Forelimb muscle (tissue), 1 donor: ENCODE results near the gene ZNF559. TPM values are rescaled to one million over a fixed set of nuclear protein-coding genes. Genes with fewer than 3 reads are reported as not detected.

Experiments
- DNase-seq: peaks from one replicate; pipeline ENCODE4 v3.0.0-alpha.2; 2013; ENCODE audit warnings: low read depth
- polyA plus RNA-seq: library from polyadenylated mRNA; unstranded; fragments of 120-200 nt; gene quantifications from one replicate; pipeline ENCODE4 v1.2.1, GENCODE V29; 2013; ENCODE audit not compliant: insufficient read length

The ZNF559 gene
- polyA plus RNA-seq, 1 donor: 25.6 TPM

DNA sequence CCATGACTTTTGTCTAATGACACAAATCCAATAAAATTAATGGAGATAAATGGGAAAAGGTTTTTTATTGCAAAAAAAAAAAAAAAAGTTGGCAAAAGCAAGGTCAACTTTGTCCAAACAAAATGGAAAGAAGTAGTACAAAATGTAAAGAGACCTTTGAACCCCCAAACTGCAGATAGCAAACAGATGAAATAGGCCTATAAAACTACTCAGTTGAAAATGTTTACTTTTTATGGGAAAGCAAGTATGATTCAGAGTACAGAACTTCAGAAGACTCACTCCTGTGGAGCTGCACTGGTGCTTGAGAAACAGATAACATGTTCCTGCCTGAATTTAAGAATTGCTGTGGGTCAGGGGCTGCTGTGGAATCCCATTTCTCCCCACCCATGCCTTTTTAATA is 29.0 kb downstream of the ZNF559 start:
- no peak for DNase-seq

GRCh38 chr19:9354651-9355050 is 30.7 kb downstream of the ZNF559 start:
- DNase-seq: no peak

DNA sequence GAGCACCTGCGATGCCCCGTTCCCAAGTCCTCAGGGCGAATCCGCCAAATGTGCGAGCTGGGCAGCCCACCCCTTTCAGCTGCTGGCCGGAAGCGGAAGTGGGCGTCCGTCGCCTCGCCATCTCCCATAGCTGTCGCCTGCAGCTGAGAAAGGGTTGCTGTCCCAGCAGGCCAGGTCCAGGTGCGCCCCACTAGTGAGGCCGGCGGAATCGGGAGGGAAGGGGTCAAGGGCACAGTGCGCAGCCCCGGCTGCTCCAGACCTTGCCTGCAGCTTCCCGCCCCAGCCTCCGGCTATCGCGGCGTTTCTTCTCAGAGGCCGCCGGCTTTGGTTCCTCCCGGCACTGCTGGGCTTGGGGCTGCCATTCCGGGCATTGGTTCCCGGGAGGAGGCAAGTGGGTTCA is 38.9 kb downstream of the ZNF559 start, which contains the start of gene ZNF177:
TSS of gene ZNF177 (plus strand) at position 109 of the 400 bp plus-strand sequence. CDS start 15,299 bp downstream, outside the sequence.
- DNase-seq: no peak

GRCh38 chr19:9370738-9371619 is 47.0 kb downstream of the ZNF559 start:
- no peak for DNase-seq

DNA sequence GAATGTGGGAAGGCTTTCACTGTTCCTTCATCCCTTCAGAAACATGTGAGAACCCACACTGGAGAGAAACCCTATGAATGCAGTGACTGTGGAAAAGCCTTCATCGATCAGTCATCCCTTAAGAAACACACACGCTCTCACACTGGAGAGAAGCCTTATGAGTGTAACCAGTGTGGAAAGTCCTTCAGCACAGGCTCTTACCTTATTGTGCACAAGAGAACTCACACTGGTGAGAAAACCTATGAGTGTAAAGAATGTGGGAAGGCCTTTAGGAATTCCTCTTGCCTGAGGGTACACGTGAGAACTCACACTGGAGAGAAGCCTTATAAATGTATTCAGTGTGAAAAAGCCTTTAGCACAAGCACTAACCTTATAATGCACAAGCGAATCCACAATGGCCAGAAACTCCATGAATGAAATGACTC is 57.4 kb downstream of the ZNF559 start:
- no peak for DNase-seq

Other genes starting within 250 kb of the ZNF559 start
- gene OR1M1, start 237.1 kb upstream of the ZNF559 start, polyA plus RNA-seq: not detected
- 0.08 TPM for gene OR7G2, start 216.7 kb upstream of the ZNF559 start, polyA plus RNA-seq
- not detected for gene OR7G1, start 208.4 kb upstream of the ZNF559 start, polyA plus RNA-seq
- not detected for gene OR7G3, start 197.2 kb upstream of the ZNF559 start, polyA plus RNA-seq
- 17.4 TPM for gene ZNF317, start 183.8 kb upstream of the ZNF559 start, polyA plus RNA-seq
- gene OR7D2, start 145.2 kb upstream of the ZNF559 start, polyA plus RNA-seq: 0.04 TPM
- not detected for gene OR7D4, start 104.6 kb upstream of the ZNF559 start, polyA plus RNA-seq
- gene OR7E24, start 73.2 kb upstream of the ZNF559 start, polyA plus RNA-seq: not detected
- gene ZNF699, start 14.3 kb upstream of the ZNF559 start, polyA plus RNA-seq: 2.8 TPM
- 5.5 TPM for gene ZNF177, start 38.8 kb downstream of the ZNF559 start, polyA plus RNA-seq
- 21.7 TPM for gene ZNF266, start 111.4 kb downstream of the ZNF559 start, polyA plus RNA-seq
- gene ZNF560, start 174.4 kb downstream of the ZNF559 start, polyA plus RNA-seq: 0.09 TPM
- gene ZNF426, start 214.5 kb downstream of the ZNF559 start, polyA plus RNA-seq: 10.9 TPM